HG03565 (cell line): ENCODE data around the gene CRTAC1.

ENCODE experiments used
- ATAC-seq: cut with Tn5 transposase; IDR thresholded peaks from one replicate; pipeline ENCODE4 v1.9.1; 2021; ENCODE audit warnings: mild to moderate bottlenecking, moderate library complexity; ENCODE audit not compliant: unreplicated experiment

Gene CRTAC1

DNA sequence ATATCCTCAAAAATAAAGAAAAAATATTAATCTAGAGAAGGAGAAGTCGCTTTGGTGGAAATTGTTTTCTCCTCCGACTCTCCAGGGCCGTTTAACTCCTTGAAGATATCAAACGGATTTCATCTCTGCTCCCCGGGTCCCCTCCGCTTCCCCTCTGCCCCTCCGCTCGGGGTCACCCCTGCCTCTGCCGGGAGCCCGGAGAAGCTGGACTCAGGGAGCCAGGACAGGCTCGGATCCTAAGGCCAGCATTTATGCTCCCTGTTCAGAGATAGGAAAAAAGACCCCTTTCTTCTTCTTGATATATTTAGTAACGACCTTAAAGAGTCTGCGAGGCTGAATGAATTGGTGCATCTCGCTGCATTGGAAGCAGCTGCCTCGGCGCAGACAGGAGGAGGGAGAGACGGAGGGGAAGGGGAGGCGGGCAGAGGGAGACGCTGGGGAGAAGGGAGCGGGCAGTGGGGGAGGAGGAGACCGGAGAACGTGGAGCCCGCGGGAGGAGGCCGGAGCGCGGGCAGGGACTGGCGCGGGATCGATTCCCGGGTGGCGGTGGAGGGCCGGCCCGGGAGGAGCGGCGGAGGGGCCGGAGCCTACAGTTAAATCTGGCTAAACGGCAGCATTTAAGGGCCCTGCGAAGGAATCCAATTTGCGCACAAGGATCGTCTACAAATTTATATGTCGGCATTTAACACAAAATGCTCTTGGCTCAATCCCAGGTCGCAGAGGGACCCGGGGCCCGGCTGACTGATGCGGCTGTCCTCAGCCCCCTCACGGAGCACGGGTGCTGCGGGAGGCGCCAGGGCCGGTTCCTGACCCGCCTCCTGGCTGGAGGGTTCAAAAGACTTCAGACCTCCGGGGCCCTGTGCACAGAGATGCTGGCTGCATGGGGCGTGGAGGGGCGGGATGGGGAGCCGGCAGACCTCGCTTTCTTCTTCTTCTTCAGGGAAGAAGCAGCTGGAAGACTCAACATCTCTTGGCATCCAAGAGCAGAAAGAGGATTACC lies 55.6 kb downstream of the CRTAC1 start:
- ATAC-seq = no peak

DNA sequence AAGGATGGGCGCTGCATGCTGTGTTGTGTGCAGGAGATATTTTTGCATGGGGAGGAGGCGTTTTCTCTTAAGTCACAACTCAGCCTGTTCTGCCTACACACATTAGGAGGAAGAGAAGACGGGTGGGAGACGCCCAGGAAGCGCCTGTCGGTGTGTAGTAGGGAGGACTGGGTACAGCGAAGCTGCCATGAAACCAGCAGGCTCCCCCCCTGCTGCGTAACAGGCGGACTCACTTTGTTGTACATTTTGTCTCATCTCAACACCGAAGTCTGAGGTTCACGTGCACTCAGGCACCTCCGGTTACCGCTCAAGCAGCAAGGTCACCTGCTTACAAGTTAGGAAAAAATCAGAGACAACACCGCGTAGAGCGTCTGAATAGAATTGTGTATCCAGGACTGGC lies 56.3 kb downstream of the CRTAC1 start:
- ATAC-seq = no peak

DNA sequence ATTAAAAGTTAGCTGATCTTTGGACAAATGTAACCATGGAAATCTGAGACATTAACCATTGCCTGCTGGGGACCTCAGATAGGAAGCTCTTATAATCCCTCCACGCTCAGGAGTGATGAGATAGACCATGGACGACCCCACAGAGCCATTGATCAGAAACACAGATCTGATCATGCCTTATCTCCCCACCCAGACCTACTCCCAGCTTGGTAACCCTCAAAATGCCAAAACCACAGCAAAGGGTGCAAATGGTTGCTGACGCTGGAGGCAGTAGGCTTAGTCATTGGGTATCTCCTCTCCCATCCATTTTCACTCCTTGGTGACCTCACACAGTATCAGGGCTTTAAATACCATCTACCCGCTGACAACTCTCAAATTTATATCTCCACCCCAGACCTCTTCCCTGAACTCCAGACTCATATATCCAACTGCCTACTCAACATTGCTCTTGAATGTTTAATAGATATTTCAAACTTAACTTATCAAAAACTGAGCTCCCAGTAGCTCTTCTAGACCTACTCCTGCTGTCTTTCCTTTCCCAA lies 60.8 kb downstream of the CRTAC1 start:
- no peak for ATAC-seq

DNA sequence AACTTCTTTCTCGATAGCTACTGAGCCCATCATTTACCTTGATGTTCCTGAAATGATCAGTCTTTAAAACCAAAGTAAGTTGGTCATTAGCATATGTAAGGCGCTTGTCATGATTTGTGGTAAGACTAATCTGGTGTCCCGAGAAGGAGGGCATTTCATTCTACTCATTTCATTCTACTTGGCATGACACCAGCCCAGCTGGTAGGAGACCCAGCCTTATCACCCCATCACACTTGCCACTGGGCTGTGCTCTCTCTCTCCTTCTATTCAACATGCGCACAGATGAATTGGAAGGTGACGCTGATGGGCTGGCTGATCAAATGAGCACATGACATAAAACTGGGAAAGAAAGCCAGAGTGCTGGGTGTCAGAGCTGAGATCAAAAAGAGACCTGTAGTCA lies 65.7 kb downstream of the CRTAC1 start:
- no peak for ATAC-seq

DNA sequence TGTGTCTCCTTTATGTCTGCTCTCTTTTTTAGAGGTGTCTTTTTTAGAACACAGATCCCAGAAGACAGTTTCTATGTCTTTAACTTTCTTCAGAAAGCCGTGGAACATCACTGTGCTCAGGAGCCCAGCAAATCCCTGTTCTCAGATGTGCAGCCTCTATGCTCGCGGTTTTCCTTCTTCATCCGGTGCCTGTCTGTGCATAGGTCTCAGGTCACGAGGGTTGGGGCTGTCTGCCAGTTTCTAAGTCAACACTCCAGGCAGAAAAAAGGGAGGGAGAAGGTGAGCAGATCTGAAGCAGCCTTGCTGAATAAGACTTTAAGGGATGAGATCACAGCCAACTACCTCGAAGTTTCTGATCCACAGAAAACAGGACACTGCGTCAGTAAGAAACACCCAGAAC lies 68.5 kb downstream of the CRTAC1 start:
- no peak for ATAC-seq

DNA sequence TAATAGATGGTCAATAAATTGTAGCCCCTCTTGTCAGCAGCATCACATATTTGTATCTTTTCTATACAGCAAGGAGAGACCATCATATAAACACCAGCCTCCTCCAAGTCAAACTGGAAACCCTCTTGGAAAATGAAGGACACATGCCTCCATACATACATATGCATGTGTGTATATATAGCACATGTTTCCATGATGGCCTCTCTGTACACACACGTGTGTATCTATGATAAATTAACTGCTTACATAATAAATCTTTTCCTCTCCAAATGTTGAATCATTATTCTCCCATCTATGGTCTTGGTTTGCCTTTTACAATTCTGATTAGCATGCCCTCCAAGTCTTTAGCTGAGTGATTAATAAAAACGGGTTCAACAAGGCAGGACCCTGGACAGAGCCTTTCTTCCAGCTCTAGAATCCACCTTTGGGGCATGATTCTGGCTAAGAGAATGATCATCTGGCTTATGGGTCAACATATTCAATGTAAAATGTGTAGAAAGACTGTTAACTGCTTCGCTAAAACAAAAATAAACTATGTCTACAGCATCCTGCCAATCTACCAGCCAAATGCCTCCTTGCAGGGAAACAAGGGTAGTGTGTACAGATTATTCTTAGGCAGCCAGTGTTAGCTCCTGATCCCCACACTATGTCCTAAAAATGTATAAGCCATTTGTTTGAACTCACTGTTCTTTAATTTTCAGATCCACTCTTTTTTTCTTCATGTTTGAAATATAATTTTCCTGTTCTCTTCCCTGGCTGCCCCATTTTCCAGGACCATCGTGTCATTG lies 70.0 kb downstream of the CRTAC1 start:
- no peak for ATAC-seq

DNA sequence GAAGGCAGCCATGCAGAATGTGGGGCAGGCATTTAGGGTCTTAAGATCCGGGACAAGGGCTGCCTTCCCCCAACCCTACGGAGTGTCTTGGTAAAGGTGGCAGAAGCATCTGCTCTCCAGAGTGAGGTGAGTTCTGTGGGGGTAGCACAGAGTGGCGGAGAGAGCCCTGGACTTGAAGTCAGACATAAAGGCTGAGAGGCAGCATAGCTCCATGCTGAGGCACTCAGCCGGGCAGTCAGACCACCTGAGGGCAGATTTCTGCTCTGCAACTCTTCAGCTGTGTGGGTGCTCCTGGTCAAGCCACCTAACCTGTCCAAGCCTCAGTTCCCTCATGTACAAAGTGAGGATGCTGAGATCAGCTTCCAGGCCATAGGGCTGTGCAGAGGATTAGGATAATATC lies 81.0 kb downstream of the CRTAC1 start:
- no peak for ATAC-seq

DNA sequence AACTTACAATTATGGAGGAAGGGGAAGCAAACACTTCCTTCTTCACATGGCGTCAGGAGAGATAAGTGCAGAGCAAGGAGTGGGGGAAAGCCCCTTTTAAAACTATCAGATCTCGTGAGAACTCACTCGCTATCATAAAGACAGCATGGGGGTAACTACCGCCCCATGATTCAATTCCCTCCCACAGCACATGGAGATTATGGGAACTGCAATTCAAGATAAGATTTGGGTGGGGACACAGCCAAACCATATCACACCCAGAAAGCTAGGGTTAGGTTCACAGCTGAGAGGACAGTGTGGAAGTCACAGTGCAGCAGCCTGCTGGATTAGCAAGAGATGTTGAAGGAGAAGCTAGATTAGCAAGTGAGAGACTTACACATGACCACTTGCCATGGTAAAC lies 81.6 kb downstream of the CRTAC1 start:
- ATAC-seq = no peak

DNA sequence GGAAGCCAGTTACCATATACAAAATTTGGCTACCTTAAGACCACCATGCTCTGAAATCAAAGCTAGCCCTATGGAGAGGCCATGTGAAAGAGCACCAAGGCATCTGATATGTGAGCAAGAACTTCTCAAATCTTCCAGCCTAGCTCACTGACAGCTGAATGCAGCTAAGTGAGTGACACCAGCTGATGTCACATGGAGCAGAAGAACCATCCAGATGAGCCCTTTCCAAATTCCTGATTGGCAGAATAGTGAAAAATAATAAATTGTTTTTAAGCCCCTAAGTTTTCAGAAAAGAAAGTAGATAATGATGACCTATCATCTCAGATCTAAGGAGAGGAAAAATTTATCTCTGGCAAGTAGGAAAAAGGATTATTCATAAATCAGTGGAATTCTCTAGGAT lies 85.6 kb downstream of the CRTAC1 start:
- ATAC-seq = no peak

DNA sequence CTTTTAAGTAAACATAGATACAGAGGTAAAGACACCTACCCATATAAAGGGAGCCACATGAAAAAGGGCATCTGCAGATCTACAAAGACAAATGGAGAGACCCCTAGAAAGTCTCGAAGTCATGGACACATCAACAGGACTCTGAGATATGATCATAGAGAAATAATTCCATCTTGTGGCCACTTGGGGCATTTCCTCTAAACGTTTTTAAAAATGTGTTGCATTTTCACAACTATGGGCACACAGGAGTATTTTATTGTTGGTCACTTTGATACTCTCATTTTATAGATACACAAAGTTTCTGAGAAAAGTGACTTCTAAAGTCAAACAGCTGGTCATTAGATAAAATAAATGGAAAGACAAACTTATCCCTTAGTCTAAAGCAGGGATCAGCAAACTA lies 87.1 kb downstream of the CRTAC1 start:
- no peak for ATAC-seq

DNA sequence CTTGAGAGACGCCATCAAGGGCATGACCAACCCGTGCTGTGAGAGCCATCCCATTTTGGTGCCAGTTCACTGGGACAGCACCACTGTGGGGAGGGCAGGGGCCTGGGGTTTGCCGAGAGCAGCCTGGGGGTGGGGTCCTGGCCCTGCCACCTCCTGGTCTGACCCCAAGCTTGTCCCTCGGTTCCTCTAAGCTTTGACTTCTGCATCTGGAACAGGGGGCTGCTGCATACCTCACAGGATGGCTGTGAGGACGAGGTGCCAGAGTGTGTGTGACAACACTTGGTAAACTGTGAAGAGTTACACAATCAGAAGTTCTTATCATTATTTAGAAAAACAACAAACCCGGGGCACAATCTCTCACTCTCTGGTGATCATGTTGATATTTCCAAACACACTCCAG lies 89.9 kb downstream of the CRTAC1 start:
- no peak for ATAC-seq

DNA sequence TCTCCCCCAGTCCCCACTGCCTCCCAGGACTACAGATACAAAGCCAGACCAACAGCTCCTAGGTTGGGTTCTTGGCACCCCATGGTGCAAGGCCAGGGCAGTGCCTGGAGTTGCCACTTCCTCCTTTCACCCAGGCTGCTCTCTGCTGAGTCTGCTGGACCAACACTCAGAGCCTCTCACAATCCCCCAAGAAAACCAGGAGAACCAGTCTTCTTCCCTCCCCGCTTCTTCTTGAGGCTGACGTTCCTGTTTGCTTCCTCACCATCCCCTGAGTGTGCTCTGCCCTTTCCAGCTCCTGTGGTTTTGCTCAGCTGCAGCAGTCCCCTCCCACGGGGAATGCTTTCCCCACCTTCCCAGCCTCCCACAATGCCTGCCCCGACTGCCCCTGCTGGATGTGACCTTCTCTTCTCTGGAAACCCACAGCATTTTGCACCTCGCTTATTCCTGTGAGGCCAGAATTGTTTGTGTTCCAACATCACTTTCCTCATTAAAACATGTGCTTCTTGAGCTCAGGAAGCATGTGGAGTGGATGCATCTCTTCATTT lies 90.9 kb downstream of the CRTAC1 start:
- ATAC-seq = no peak

DNA sequence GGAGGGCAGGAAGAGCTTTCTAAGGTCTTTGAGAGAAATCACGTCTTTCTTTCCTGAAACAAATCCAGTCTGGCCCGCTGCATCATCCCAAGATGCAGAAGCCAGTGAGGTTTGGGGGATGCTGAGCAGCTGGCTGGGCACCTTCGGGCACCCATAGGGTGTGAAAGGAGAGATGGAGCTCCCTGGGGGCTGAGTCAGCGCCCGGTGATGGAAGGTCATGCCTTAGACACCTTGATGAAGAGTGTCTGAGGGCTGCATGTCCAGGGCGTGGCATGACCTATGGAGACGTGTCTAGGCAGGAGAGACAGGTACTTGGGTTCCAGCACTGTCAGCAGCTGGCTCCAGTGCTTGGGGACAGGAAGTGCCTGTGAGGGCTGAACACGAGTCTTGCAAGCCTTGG lies 92.5 kb downstream of the CRTAC1 start:
- no peak for ATAC-seq

DNA sequence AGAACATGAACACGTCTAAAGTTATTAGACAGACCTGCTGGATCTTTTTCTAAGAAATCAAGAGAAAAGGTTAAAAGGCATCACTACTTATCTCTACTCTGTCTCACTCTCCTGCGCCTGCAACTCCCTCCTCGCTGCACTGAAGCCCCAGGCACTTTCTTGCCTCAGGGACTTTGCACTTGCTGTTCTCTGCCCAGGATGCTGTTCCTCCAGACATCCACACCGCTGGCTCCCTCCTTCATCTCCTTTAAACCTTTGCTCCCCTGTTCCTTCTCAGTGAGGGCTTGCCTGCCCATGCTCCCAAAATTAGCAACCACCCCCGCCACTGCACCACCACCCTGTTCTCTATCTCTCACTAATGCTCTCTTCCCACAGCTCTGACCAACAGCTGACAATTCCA lies 93.4 kb downstream of the CRTAC1 start:
- no peak for ATAC-seq

DNA sequence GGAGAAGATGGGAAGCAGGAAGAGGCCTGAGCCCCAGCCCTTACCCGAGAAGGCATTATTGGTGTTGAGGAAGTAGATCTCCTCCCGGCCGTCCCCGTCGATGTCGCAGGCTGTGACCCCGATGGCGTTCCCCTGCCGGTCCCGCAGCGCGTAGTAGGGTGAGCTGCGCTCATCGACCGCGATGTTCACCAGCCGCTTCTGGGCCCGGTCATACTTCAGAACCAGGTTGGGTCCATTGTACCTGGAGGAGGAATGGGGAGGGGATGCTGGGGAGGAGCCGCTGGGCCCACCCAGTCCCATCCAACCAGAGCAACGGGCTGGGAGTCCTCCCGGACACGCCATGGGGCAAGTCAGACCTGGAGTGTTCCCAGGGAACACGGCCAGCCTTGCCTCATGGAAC lies 94.3 kb downstream of the CRTAC1 start:
- ATAC-seq = no peak

DNA sequence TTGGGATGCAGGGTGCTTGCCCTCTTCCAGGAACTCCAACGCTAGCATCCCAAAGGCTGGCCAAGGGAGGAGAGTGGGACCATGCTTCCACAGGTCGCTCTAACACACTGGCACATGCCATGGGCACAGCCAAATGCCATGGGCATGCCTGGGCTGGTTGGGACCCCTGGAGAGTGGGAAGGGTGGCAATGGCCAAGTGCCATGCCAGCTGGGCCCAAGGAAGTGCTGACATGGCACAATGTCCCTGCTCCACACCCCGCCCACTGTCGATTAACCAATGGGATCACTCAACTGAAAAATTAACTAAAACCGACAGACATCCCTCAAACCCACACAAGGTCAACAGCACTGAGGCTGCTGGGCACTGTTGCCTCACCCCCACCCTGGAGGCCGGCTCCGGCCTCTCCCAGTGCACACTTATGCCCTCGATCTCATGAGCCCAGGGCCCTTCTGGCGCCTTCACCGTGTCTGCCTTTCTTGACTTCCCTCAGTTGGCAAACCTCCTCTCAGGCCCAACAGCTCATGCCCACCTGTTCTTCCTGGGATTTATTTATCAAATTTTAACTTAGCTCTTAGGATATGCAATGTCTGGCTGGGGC lies 97.4 kb downstream of the CRTAC1 start:
- ATAC-seq = no peak

DNA sequence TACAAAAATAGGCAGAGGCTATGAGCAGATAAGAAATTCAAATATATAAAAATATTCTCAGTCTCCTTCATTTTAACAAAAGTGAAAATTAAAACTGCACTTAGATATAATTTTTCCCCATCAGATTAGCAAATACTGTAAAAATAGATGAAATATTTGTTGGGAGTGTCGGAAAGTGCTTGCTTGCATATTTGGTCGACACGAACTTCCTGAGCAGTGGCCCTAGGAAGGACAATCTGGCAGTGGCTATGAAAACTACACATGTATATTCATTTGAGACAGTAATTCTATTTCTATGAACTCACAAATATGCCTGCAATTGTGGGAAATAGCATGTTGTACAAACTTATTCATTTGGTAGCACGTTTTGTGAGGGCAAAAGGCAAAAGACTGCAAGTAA lies 99.4 kb downstream of the CRTAC1 start:
- no peak for ATAC-seq

DNA sequence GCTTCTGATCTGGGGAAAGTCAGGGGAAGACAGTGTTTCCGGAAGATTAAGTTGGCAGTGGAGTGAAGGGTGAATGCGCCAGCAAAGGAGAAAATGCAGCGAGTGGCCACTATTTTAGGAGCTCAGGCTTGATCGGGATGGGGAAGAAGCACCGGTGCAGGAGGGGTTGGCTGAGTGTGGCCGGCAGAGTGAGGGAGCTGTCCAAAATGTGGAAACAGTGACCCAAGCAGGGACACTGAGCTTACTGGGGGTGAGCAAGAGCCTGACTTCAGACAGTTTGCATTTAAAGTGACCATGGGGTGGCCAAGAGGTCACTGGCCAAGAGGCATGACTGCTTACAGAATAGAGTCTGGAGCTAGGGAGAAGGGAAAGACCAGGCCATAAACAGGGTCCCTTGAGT lies 101.5 kb downstream of the CRTAC1 start:
- ATAC-seq = no peak

DNA sequence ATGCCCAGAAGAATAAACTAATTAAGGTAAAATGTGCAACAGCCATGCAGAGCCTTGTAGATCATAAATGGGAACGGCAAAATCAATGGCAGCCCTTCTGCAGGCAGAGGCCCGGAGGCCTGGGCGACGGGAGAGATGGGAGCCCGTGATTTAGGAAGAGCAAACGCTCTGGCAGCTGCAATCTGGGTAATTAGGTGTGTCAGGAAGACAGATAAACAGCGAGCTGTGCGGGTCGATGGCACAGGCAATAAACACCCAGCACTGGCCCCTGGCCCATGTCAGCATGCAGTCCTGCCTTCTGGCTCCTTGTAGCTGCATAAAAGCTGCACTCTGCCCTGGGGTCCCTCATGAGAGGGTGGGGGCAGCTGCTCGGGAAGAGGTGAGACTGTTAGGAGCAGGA lies 102.8 kb downstream of the CRTAC1 start:
- no peak for ATAC-seq

DNA sequence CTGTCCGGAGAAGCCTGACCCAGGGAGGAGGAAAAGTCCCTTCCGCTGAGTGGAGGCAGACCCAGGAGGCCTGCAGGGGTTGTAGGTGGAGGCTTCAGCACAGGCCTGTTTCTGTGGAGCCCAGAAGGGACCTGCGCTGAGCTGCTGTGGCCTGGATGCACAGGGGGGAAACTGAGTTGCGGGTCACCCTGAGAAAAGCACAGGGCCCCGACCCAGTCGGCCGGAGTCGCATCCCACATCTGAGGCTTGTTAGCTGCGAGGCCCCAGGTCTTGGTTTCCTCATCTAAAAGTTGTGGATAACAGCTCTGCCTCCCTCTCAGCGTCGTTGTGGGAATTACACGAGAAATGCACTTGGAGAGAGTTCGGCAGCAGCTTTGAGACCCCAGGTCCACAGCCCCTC lies 104.4 kb downstream of the CRTAC1 start:
- ATAC-seq = no peak

DNA sequence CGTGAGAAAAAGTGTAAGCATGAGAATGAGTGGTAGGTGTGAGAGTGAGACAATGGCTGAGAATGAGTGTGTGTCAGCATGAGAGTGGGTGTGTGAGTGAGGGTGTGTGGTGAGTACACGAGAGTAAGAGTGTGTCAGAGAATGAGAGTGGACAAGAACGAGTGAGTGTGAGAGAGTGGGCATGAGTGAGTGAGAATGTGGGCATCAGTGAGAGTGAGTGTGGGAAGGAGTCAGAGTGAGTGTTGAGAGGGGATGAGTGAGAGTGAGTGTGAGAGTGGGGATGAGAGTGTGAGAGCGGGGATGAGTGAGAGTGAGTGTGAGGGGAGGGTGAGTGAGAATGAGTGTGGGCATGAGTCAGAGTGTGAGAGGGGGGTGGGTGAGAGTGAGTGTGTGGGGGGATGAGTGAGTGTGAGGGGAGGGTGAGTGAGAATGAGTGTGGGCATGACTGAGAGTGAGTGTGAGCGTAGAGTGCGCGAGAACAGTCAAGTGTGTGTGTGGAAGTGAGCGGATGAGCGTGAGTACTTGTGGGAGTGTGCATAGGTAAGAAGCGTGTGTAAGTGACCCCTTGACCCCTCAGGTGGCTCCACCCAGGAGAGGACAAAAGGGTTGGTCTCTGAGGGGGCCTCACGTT lies 105.0 kb downstream of the CRTAC1 start:
- no peak for ATAC-seq
